ENCODE data around the gene NAP1L4.

Gene NAP1L4

DNA sequence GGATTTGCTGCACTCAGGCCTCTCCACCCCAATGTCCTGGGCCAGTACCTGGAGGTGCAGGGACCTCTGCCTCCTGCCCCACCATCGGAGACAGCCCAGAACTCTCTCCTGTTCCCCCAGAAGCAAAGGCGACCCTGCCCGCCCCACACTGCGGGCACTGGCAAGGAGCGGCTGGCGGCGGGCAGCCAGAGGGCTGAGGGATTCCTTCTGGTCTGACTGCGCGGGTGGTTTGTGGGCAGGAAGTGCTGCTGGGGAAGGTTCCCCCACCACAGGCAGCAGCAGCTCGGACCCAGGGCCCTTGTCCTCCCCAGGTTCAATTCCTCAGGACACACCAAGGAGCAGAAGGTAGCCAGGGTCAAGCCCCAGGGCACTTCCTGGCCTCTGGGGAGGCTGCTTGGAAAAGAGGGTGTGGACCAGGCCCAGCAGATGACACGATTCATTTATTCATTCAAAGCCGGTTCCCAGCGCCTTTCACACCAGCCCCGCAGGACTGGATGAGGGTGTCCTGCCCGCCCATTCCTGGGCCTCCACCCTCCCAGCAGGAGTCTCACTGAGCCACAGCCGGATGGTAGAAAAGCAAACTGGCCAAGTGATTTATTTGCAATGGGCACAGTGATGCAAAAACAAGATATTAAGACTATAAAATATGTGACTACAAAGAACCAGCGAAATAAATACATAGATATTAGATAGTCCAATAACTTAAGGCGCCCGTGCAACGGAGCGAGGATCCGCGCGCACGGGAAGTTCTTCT lies 64.1 kb downstream of the NAP1L4 start:
- H3K4me1 ChIP-seq (ENCODE audit: low read length): peaks cover 4% of the 10 kb centered on the region
- H3K79me2 ChIP-seq (ENCODE audit: low read length): no peaks in the 10 kb centered on the region
- H3K27ac ChIP-seq (ENCODE audit: low read length): no peak overlapping the region
- H4K20me1 ChIP-seq (ENCODE audit: insufficient read depth, low read length): no peaks in the 10 kb centered on the region
- no peak overlapping the region for H3K4me3 ChIP-seq (ENCODE audit: low read length)
- no peak overlapping the region for H3K4me2 ChIP-seq (ENCODE audit: low read depth, low read length)
- H2AFZ ChIP-seq (ENCODE audit: low read length): no peak overlapping the region
- no peaks in the 10 kb centered on the region for H3K36me3 ChIP-seq (replicated peaks; ENCODE audit: insufficient read depth, low read length)
- no peaks in the 10 kb centered on the region for H3K9me3 ChIP-seq (replicated peaks; ENCODE audit: insufficient read depth, low read length)
- H3F3A ChIP-seq (ENCODE audit: insufficient read depth, low read length): 0 out of 2 replicates have a peak, but pooled peaks cover 9% of the 10 kb centered on the region
- H3K9me2 ChIP-seq (replicated peaks; ENCODE audit: insufficient read depth, low read length): no peaks in the 10 kb centered on the region
- no peak overlapping the region for H3K9ac ChIP-seq (ENCODE audit: low read length)
- peaks cover 60% of the 10 kb centered on the region for H3K27me3 ChIP-seq (replicated peaks; ENCODE audit: insufficient read depth, low read length)
- DNase-seq: no peak
- TF ChIP-seq EZH2phosphoT487 (IDR thresholded peaks at IDR 0.05; ENCODE audit: low read length) (no peak), EZH2 (optimal IDR thresholded peaks at IDR 0.05; ENCODE audit: low read depth, low read length) (no peak), CTCF (IDR thresholded peaks at IDR 0.05; ENCODE audit: low read length) (no peak)

DNA sequence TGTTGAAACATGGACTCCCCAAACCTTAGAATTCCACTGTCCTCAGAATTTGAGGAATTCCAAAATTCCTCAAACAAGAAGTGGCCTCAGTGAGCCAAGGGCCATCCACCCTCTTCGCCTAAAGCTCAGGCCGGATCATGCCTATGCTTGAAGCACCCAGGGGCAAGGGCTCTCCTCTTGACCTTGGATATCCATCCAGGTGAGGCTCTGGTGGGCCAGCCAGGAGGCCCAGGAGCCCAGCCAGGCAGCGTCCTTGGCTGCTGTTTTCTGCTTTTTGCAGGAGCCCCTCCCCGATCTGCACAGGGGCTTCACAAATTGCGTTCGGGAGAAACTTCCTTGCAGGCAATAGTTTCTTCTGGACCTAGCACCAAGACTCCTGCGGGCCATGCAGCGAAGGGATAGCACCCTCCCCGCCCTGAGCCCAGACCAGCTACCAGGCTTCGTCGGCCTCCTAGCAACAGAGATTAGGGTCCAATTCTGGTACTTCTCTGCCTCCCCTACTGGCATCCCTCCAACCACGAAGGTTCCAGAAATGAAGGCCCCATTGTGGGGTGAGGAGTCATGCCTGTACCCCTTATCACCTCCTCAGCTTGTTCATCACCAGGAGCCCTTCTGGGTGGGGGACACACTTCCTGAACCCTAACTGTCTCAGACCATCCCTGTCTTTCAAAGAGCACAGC lies 64.9 kb downstream of the NAP1L4 start:
- Histone ChIP-seq H3K4me1 (ENCODE audit: low read length) (no peaks in the 10 kb centered on the region), H3F3A (ENCODE audit: insufficient read depth, low read length) (0 out of 2 replicates have a peak, but pooled peaks cover 4% of the 10 kb centered on the region), H2AFZ (ENCODE audit: low read length) (no peak overlapping the region), H3K9ac (ENCODE audit: low read length) (no peak overlapping the region), H3K36me3 (replicated peaks; ENCODE audit: insufficient read depth, low read length) (no peaks in the 10 kb centered on the region), H3K4me3 (ENCODE audit: low read length) (no peak overlapping the region), H3K79me2 (ENCODE audit: low read length) (no peaks in the 10 kb centered on the region), H4K20me1 (ENCODE audit: insufficient read depth, low read length) (no peaks in the 10 kb centered on the region), H3K9me2 (replicated peaks; ENCODE audit: insufficient read depth, low read length) (no peaks in the 10 kb centered on the region), H3K9me3 (replicated peaks; ENCODE audit: insufficient read depth, low read length) (no peaks in the 10 kb centered on the region), H3K27ac (ENCODE audit: low read length) (no peak overlapping the region), H3K27me3 (replicated peaks; ENCODE audit: insufficient read depth, low read length) (peaks cover 60% of the 10 kb centered on the region), H3K4me2 (ENCODE audit: low read depth, low read length) (no peak overlapping the region)
- TF ChIP-seq EZH2phosphoT487 (IDR thresholded peaks at IDR 0.05; ENCODE audit: low read length) (no peak), CTCF (IDR thresholded peaks at IDR 0.05; ENCODE audit: low read length) (no peak)
- no peak for DNase-seq

GRCh38 chr11:2926611-2927051 lies 65.5 kb downstream of the NAP1L4 start:
- Histone ChIP-seq H3K4me2 (ENCODE audit: low read depth, low read length) (no peak overlapping the region), H3F3A (ENCODE audit: insufficient read depth, low read length) (0 out of 2 replicates have a peak, but pooled peaks cover 4% of the 10 kb centered on the region), H2AFZ (ENCODE audit: low read length) (no peak overlapping the region), H3K4me1 (ENCODE audit: low read length) (no peaks in the 10 kb centered on the region), H3K9me2 (replicated peaks; ENCODE audit: insufficient read depth, low read length) (no peaks in the 10 kb centered on the region), H3K9me3 (replicated peaks; ENCODE audit: insufficient read depth, low read length) (no peaks in the 10 kb centered on the region), H3K9ac (ENCODE audit: low read length) (no peak overlapping the region), H3K27me3 (replicated peaks; ENCODE audit: insufficient read depth, low read length) (peaks cover 60% of the 10 kb centered on the region), H3K79me2 (ENCODE audit: low read length) (no peaks in the 10 kb centered on the region), H3K4me3 (ENCODE audit: low read length) (no peak overlapping the region), H3K36me3 (replicated peaks; ENCODE audit: insufficient read depth, low read length) (no peaks in the 10 kb centered on the region), H3K27ac (ENCODE audit: low read length) (no peak overlapping the region), H4K20me1 (ENCODE audit: insufficient read depth, low read length) (no peaks in the 10 kb centered on the region)
- TF ChIP-seq CTCF (IDR thresholded peaks at IDR 0.05; ENCODE audit: low read length): no peak
- no peak for TF ChIP-seq EZH2phosphoT487 (IDR thresholded peaks at IDR 0.05; ENCODE audit: low read length)
- no peak for TF ChIP-seq EZH2 (optimal IDR thresholded peaks at IDR 0.05; ENCODE audit: low read depth, low read length)
- DNase-seq: no peak
